K562 (cell line): ENCODE measurements around the gene TEX30.

Source experiments
- CTBP1 ChIP-seq: fragments of 450-650 bp; IDR thresholded peaks from 2 replicates; pipeline ENCODE4 v1.6.1; 2016; ENCODE audit warnings: borderline replicate concordance
- CTCF ChIP-seq, 3 experiments: IDR thresholded peaks in 2 of 3; conservative IDR thresholded peaks in 1 of 3; 2 replicates each; pipeline ENCODE4 v1.5.1; 2011 to 2012; ENCODE audit warnings: low read length in 3 of 3, mild to moderate bottlenecking in 3 of 3, control low read depth in 2 of 3, improper control_type of control experiment in 1 of 3, inconsistent platforms in 1 of 3, low read depth in 1 of 3, mixed read lengths in 1 of 3, moderate library complexity in 1 of 3; ENCODE audit not compliant: insufficient read depth in 2 of 3
- ETS1 ChIP-seq: conservative IDR thresholded peaks from 2 replicates; pipeline ENCODE4 v1.6.1; 2011; ENCODE audit warnings: low read depth, mild to moderate bottlenecking, low read length; ENCODE audit not compliant: control insufficient read depth
- TOE1 ChIP-seq, 2 experiments: fragments of 450-650 bp in 1 of 2; sonication (generic) in 1 of 2; formaldehyde crosslinking in 1 of 2; IDR thresholded peaks; 2 replicates each; pipeline versions ENCODE4 v1.7.1 to v1.8.0; 2016 to 2022; ENCODE audit warnings: borderline replicate concordance in 2 of 2, mild to moderate bottlenecking in 2 of 2, antibody characterized with exemption in 1 of 2, inconsistent platforms in 1 of 2, low read depth in 1 of 2, missing genetic modification reagents in 1 of 2, moderate library complexity in 1 of 2

- TF ChIP-seq ETS1 = no peak
- no peak for TF ChIP-seq CTCF (IDR thresholded peaks at IDR 0.05 in 2 of 3, conservative IDR thresholded peaks at IDR 0.05 in 1 of 3; ENCODE audit: insufficient read depth in 2 of 3, low read depth in 1 of 3, low read length in 3 of 3)
- no peak for TF ChIP-seq TOE1 (IDR thresholded peaks at IDR 0.05; ENCODE audit: borderline replicate concordance)
- TF ChIP-seq TOE1 (CRISPR knock-in tag; IDR thresholded peaks at IDR 0.05; ENCODE audit: borderline replicate concordance, low read depth) = no peak
- TF ChIP-seq CTBP1 = no peak
These were observed 26.0 kb upstream of the TEX30 start for GRCh38 chr13:102799426-102800144.
